ENCODE measurements around the gene GTF3A. TPM values are rescaled to one million over a fixed set of nuclear protein-coding genes. Genes with fewer than 3 reads are reported as not detected.

Gene GTF3A
- 56.1 and 62.3 TPM in 2 replicates for total RNA-seq

GRCh38 chr13:27424246-27425157 is at the start of gene GTF3A:
Gene GTF3A, plus strand, starts transcription at chr13:27424619.

GRCh38 chr13:27449936-27450828 is 25.8 kb downstream of the GTF3A start, which contains the start of gene MTIF3:
Gene MTIF3, minus strand, starts transcription at chr13:27450564. Its CDS starts 10,116 bp downstream, at chr13:27440448.

Other genes with a start within 250 kb of the GTF3A start
- gene RPL21, start 173.1 kb upstream of the GTF3A start, total RNA-seq = 707 and 775 TPM in 2 replicates
- gene RASL11A, start 153.8 kb upstream of the GTF3A start, total RNA-seq = 5.8 and 16.1 TPM in 2 replicates
- 35.0 and 41.8 TPM in 2 replicates for gene MTIF3, start 25.9 kb downstream of the GTF3A start, total RNA-seq
- gene LNX2, start 195.9 kb downstream of the GTF3A start, total RNA-seq = 3.4 and 4.7 TPM in 2 replicates
- gene POLR1D, start 197.3 kb downstream of the GTF3A start, total RNA-seq = 89.1 and 90.0 TPM in 2 replicates